ENCODE results near the gene GALP. TPM values are rescaled to one million over a fixed set of nuclear protein-coding genes. Genes with fewer than 3 reads are reported as not detected.

The GALP gene
- total and polyA plus RNA-seq, 4 donors, result 0.08 to 0.63 TPM; not detected in 2

- TF ChIP-seq RXRA (IDR thresholded peaks at IDR 0.05) (no peak), FOXA1 (IDR thresholded peaks at IDR 0.05) (no peak), RAD21 (IDR thresholded peaks at IDR 0.05) (no peak), HNF4A (conservative IDR thresholded peaks at IDR 0.05) (no peak), JUND (IDR thresholded peaks at IDR 0.05) (no peak), FOXA2 (IDR thresholded peaks at IDR 0.05) (no peak), SP1 (IDR thresholded peaks at IDR 0.05) (no peak), MAX (IDR thresholded peaks at IDR 0.05) (no peak)
Measured at GRCh38 chr19:56158170-56158757, 17.5 kb upstream of the GALP start (continued).

GRCh38 chr19:56159009-56159559 lies 16.7 kb upstream of the GALP start:
- no peak for DNase-seq (ENCODE audit: low spot score)
- TF ChIP-seq HNF4G (IDR thresholded peaks at IDR 0.05), result no peak
- no peak for TF ChIP-seq FOXA1 (IDR thresholded peaks at IDR 0.05)
- no peak for TF ChIP-seq YY1 (IDR thresholded peaks at IDR 0.05)
- TF ChIP-seq ZBTB33 (IDR thresholded peaks at IDR 0.05), result no peak
- TF ChIP-seq RAD21 (IDR thresholded peaks at IDR 0.05), result no peak
- no peak for TF ChIP-seq TAF1 (conservative IDR thresholded peaks at IDR 0.05)
- TF ChIP-seq JUND (IDR thresholded peaks at IDR 0.05), result no peak
- no peak for TF ChIP-seq NR2F2 (IDR thresholded peaks at IDR 0.05)
- no peak for TF ChIP-seq SP1 (IDR thresholded peaks at IDR 0.05)
- no peak for TF ChIP-seq HNF4A (conservative IDR thresholded peaks at IDR 0.05)
- no peak for TF ChIP-seq MAX (IDR thresholded peaks at IDR 0.05)
- TF ChIP-seq GABPA (IDR thresholded peaks at IDR 0.05 in 1 of 2, conservative IDR thresholded peaks at IDR 0.05 in 1 of 2), result no peak
- TF ChIP-seq CTCF (IDR thresholded peaks at IDR 0.05; ENCODE audit: low read depth, low read length, missing input control), result no peak
- TF ChIP-seq FOXA2 (IDR thresholded peaks at IDR 0.05), result no peak
- no peak for TF ChIP-seq ATF3 (IDR thresholded peaks at IDR 0.05)
- TF ChIP-seq EGR1 (IDR thresholded peaks at IDR 0.05; ENCODE audit: low read depth in 2 of 2), result no peak
- no peak for TF ChIP-seq REST (IDR thresholded peaks at IDR 0.05)
- WGBS, result 97% methylated on average over 9 of the region's 9 CpGs

More at GRCh38 chr19:56159009-56159559, 16.7 kb upstream of the GALP start:
- Histone ChIP-seq H3K27ac (ENCODE audit: low read depth in 1 of 2, low read length in 2 of 2) (no peak overlapping the region), H3K9me3 (ENCODE audit: control insufficient read depth in 4 of 4, low read length in 3 of 4) (no peaks in the 10 kb centered on the region), H3K4me3 (ENCODE audit: low read depth in 1 of 3, low read length in 3 of 3) (no peak overlapping the region), H3K36me3 (ENCODE audit: control insufficient read depth in 4 of 4, insufficient read depth in 3 of 4, low read depth in 1 of 4, low read length in 3 of 4) (peaks cover 5 to 46% (median 17%) of the 10 kb centered on the region in 4 donors), H3K4me1 (ENCODE audit: control insufficient read depth in 4 of 4, insufficient read depth in 4 of 4, low read length in 3 of 4) (peaks cover 0 to 4% (median under 1%) of the 10 kb centered on the region in 4 donors), H3K9ac (ENCODE audit: low read depth in 1 of 2, low read length in 2 of 2) (no peak overlapping the region), H3K27me3 (ENCODE audit: control insufficient read depth in 4 of 4, insufficient read depth in 4 of 4, low read length in 3 of 4) (no peaks in the 10 kb centered on the region)
